ENCODE measurements around the gene WWOX. TPM values are rescaled to one million over a fixed set of nuclear protein-coding genes. Genes with fewer than 3 reads are reported as not detected.

The WWOX gene
- total RNA-seq, 4 donors from 2014 or later: 12.9 to 53.5 (median 25.6) TPM

DNA sequence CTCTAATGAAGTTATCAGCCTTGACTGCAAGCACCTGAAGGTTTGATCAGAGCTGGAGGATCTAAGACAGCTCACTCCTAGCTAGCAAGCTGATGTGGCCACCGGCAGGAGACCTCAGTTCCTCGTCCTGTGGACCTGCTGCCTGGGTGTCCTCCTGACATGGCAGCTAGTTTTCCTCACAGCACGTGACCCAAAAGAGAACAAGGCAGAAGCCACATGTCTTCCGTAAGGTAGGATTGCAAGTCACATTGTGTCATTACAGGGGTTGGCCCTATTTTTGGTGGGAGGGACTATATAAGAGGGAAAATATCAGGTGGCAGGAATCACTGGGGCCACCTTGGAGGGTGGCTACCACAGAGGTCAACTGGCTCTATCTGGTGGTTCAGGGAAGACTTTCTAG is 18.1 kb upstream of the WWOX start:
- no CpG with 5 or more reads among the region's 4 CpGs for WGBS, 2 donors (ENCODE audit: low coverage in 1 of 2)
- Histone ChIP-seq H3K9me3 (no peaks in the 10 kb centered on the region), H3K27me3 (peaks cover 15% of the 10 kb centered on the region), H3K27ac (no peak overlapping the region), H3K4me1 (no peaks in the 10 kb centered on the region), H3K36me3 (no peaks in the 10 kb centered on the region), H3K4me3 (no peak overlapping the region)
- ATAC-seq: no peak
- TF ChIP-seq, protein P1, sequence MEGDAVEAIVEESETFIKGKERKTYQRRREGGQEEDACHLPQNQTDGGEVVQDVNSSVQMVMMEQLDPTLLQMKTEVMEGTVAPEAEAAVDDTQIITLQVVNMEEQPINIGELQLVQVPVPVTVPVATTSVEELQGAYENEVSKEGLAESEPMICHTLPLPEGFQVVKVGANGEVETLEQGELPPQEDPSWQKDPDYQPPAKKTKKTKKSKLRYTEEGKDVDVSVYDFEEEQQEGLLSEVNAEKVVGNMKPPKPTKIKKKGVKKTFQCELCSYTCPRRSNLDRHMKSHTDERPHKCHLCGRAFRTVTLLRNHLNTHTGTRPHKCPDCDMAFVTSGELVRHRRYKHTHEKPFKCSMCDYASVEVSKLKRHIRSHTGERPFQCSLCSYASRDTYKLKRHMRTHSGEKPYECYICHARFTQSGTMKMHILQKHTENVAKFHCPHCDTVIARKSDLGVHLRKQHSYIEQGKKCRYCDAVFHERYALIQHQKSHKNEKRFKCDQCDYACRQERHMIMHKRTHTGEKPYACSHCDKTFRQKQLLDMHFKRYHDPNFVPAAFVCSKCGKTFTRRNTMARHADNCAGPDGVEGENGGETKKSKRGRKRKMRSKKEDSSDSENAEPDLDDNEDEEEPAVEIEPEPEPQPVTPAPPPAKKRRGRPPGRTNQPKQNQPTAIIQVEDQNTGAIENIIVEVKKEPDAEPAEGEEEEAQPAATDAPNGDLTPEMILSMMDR (IDR thresholded peaks at IDR 0.05): no peak
- TF ChIP-seq EP300 (IDR thresholded peaks at IDR 0.05): no peak
- TF ChIP-seq POLR2AphosphoS5 (IDR thresholded peaks at IDR 0.05): no peak
- TF ChIP-seq POLR2A (IDR thresholded peaks at IDR 0.05): no peak

DNA sequence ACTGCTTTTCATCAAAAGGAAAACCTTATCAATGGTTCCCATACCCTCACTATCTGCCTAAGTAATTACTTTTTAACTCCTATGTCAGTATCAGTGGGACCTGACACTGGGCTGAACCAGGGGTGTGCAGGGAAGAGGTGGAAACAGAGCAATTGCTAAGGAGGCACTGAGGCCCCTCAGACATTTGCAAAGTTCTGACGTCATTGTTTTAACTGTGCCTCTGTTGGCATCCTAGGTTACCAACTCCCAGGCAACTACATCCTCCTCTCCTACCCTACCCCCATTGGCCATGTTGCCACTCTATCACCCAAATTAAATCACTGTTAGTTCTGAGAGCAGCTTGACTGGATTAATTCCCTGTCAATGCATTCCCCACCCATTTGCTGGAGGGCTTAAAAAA is 8.0 kb upstream of the WWOX start:
- no peaks in the 10 kb centered on the region for H3K36me3 ChIP-seq
- no peak overlapping the region for H3K27ac ChIP-seq
- TF ChIP-seq POLR2AphosphoS5 (IDR thresholded peaks at IDR 0.05) (no peak), EP300 (IDR thresholded peaks at IDR 0.05) (no peak), POLR2A (IDR thresholded peaks at IDR 0.05) (no peak)
- TF ChIP-seq, protein P1 (IDR thresholded peaks at IDR 0.05): no peak
- ATAC-seq: no peak
- no peaks in the 10 kb centered on the region for H3K9me3 ChIP-seq
- H3K27me3 ChIP-seq: peaks cover 17% of the 10 kb centered on the region
- 50 to 100% methylated on average over 1 of the region's 1 CpG for WGBS, 2 donors (ENCODE audit: low coverage in 1 of 2)
- H3K4me1 ChIP-seq: no peaks in the 10 kb centered on the region
- H3K4me3 ChIP-seq: no peak overlapping the region

DNA sequence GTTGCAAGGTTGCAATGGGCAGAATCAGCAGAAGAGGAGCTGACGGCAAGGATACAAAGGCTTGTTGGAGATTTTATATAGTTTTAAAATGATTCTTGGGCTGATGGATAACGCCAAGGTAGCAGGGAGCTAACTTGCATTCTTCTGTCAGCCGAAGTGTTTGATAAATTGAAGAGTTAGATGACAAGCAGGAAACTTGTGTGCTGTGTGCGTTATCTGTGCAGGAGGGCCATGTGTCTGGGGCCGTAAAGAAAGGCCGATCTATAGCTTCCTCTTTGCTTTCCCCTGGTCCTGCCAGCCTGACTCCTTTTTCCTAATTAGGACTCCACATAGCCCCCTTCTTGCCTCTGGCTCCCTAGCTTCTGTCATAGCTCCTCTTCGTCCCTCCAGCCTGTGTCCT is 6.7 kb upstream of the WWOX start:
- H3K4me1 ChIP-seq: no peaks in the 10 kb centered on the region
- H3K27me3 ChIP-seq: peaks cover 17% of the 10 kb centered on the region
- H3K9me3 ChIP-seq: no peaks in the 10 kb centered on the region
- H3K4me3 ChIP-seq: no peak overlapping the region
- TF ChIP-seq POLR2AphosphoS5 (IDR thresholded peaks at IDR 0.05): no peak
- no peak for TF ChIP-seq POLR2A (IDR thresholded peaks at IDR 0.05)
- no peak for TF ChIP-seq EP300 (IDR thresholded peaks at IDR 0.05)
- TF ChIP-seq, protein P1 (IDR thresholded peaks at IDR 0.05): no peak
- H3K36me3 ChIP-seq: no peaks in the 10 kb centered on the region
- no peak for ATAC-seq
- WGBS, 2 donors (ENCODE audit: low coverage in 1 of 2): 27 to 37% methylated on average over 4 to 7 of the region's 7 CpGs
- no peak overlapping the region for H3K27ac ChIP-seq

DNA sequence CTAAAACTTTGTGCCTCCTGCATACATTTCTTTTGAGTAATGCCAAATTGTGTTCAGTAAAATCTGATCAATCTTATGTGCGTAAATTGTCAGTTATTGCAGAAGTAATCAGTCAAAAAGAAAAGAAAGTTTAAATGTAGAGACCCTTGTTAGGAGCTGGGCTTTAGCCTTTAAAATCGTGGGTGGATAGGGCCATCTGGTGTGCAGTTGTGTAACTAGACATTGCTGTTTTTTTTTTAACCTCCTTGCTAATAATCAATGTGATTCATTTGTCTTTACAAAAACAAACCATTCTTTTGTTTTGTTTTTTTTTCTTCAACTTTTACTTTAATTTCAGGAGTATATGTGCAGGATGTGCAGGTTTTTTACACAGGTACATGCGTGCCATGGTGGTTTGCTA is 5.3 kb upstream of the WWOX start:
- Histone ChIP-seq H3K4me1 (peaks cover 0 to 6% (median 4%) of the 10 kb centered on the region in 3 donors), H3K27ac (no peak overlapping the region), H3K9me3 (no peaks in the 10 kb centered on the region), H3K27me3 (peaks cover 17% of the 10 kb centered on the region), H3K4me3 (no peak overlapping the region), H3K36me3 (no peaks in the 10 kb centered on the region)
- 63 to 69% methylated on average over 3 of the region's 3 CpGs for WGBS, 2 donors (ENCODE audit: low coverage in 1 of 2)
- TF ChIP-seq, protein P1 (IDR thresholded peaks at IDR 0.05): no peak
- TF ChIP-seq EP300 (IDR thresholded peaks at IDR 0.05) (no peak), POLR2AphosphoS5 (IDR thresholded peaks at IDR 0.05) (no peak), POLR2A (IDR thresholded peaks at IDR 0.05) (no peak)
- ATAC-seq: no peak

DNA sequence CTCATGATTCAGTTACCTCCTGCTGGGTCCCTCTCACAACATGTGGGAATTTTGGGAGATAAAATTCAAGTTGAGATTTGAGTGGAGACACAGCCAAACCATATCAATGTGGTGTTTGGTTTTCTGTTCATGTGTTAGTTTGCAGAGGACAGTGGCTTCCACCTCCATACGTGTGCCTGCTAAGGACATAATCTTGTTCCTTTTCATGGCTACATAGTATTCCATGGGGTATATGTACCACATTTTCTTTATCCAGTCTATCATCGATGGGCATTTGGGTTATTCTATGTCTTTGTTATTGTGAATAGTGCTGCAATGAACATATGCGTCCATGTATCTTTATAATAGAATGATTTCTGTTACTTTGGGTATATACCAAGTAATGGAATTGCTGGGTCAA is 4.5 kb upstream of the WWOX start:
- H3K27me3 ChIP-seq: peaks cover 17% of the 10 kb centered on the region
- 94 to 96% methylated on average over 3 of the region's 3 CpGs for WGBS, 2 donors (ENCODE audit: low coverage in 1 of 2)
- TF ChIP-seq EP300 (IDR thresholded peaks at IDR 0.05) (no peak), POLR2A (IDR thresholded peaks at IDR 0.05) (no peak), POLR2AphosphoS5 (IDR thresholded peaks at IDR 0.05) (no peak)
- TF ChIP-seq, protein P1 (IDR thresholded peaks at IDR 0.05): no peak
- H3K9me3 ChIP-seq: no peaks in the 10 kb centered on the region
- no peak overlapping the region for H3K27ac ChIP-seq
- H3K4me1 ChIP-seq: peaks cover 0 to 7% (median 4%) of the 10 kb centered on the region in 3 donors
- no peaks in the 10 kb centered on the region for H3K36me3 ChIP-seq
- H3K4me3 ChIP-seq: no peak overlapping the region
- no peak for ATAC-seq

All from gastroesophageal sphincter (tissue), 4 donors.